HCT116 (cell line): ENCODE measurements around the gene PTPA. TPM values are rescaled to one million over a fixed set of nuclear protein-coding genes. Genes with fewer than 3 reads are reported as not detected.
"Not testable (repeated sequence)": the region's sequence is repeated elsewhere in the genome, so short reads cannot be mapped to it uniquely, and the experiment has no call there.

Experiments used
- ATAC-seq: fragments of 200-7000 bp; cut with Tn5 transposase; 2 replicates; pipeline ENCODE4 v1.9.1; 2020; ENCODE audit warnings: mild to moderate bottlenecking, moderate library complexity
- BruUV-seq: library from RNA; stranded (reverse); fragments of 400-500 nt; replicated peaks from 2 replicates; lab custom pipeline; 2021; lab: Mats Ljungman, UMichigan
- CTCF ChIA-PET: fragments of 300-600 bp; sonication (Branson Sonifier 250); formaldehyde crosslinking; loops from one replicate; lab custom pipeline; 2021; ENCODE audit warnings: antibody characterized with exemption; lab: Charles Lee
- POLR2A ChIA-PET: fragments of 300-600, 350-600 bp; sonication (Branson Sonifier 250); formaldehyde crosslinking; loops from one replicate; lab custom pipeline; 2021; ENCODE audit warnings: antibody characterized with exemption; lab: Charles Lee
- RAD21 ChIA-PET, 2 experiments: fragments of 300-600 bp; sonication (Branson Sonifier 250); formaldehyde crosslinking; loops; one replicate each; lab custom pipeline; 2023; ENCODE audit warnings: low total read pairs in 2 of 2; ENCODE audit not compliant: uncharacterized antibody in 2 of 2, unreplicated experiment in 2 of 2, low non-redundant PET in 1 of 2; lab: Charles Lee
- DNase-seq: peaks from one replicate; pipeline ENCODE4 v3.0.0-alpha.2; 2010; ENCODE audit warnings: low read depth, low spot score
- H2AFZ ChIP-seq: fragments of 200-600 bp; shearing (Covaris generic), sonication (generic); 2 replicates; pipeline ENCODE4 v1.6.1; 2017; ENCODE audit warnings: low read depth, mixed run types, mixed read lengths, antibody characterized with exemption, low read length; ENCODE audit not compliant: poor library complexity, severe bottlenecking
- H3K27ac ChIP-seq: 2 replicates; pipeline ENCODE4 v1.5.1; 2012; ENCODE audit warnings: low read depth, low read length
- H3K27me3 ChIP-seq: fragments of 200-600 bp; sonication (generic); 2 replicates; pipeline ENCODE4 v1.6.1; 2016; ENCODE audit warnings: mixed run types, low read length, mixed read lengths; ENCODE audit not compliant: insufficient read depth
- H3K36me3 ChIP-seq, 2 experiments: fragments of 200-500 bp in 1 of 2; fragments of 200-600 bp in 1 of 2; sonication (Bioruptor generic) in 1 of 2; sonication (generic) in 1 of 2; 2 replicates each; pipeline versions ENCODE4 v1.5.1 to v1.6.1; 2014 to 2016; ENCODE audit warnings: low read length in 2 of 2, inconsistent platforms in 1 of 2, mixed read lengths in 1 of 2, mixed run types in 1 of 2; ENCODE audit not compliant: insufficient read depth in 2 of 2, control insufficient read depth in 1 of 2
- H3K4me1 ChIP-seq, 2 experiments: fragments of 200-600 bp in 1 of 2; sonication (generic) in 1 of 2; 2 replicates each; pipeline versions ENCODE4 v1.5.1 to v1.6.1; 2012 to 2017; ENCODE audit warnings: low read length in 2 of 2, inconsistent platforms in 1 of 2, mild to moderate bottlenecking in 1 of 2, mixed read lengths in 1 of 2, mixed run types in 1 of 2, moderate library complexity in 1 of 2; ENCODE audit not compliant: insufficient read depth in 2 of 2, control insufficient read depth in 1 of 2
- H3K4me2 ChIP-seq: fragments of 200-600 bp; sonication (generic); 2 replicates; pipeline ENCODE4 v1.6.1; 2017; ENCODE audit warnings: mixed run types, low read length, mixed read lengths
- H3K4me3 ChIP-seq, 2 experiments: fragments of 200-600 bp in 1 of 2; sonication (generic) in 1 of 2; replicated peaks in 1 of 2; 2 replicates each; pipeline ENCODE4 v1.5.1; 2011 to 2016; ENCODE audit warnings: low read length in 2 of 2, control low read depth in 1 of 2, low read depth in 1 of 2, mild to moderate bottlenecking in 1 of 2, mixed read lengths in 1 of 2, mixed run types in 1 of 2
- H3K79me2 ChIP-seq: fragments of 200-600 bp; sonication (generic); 2 replicates; pipeline ENCODE4 v1.6.1; 2017; ENCODE audit warnings: mild to moderate bottlenecking, mixed run types, low read length, moderate library complexity, mixed read lengths; ENCODE audit not compliant: insufficient read depth
- H3K9ac ChIP-seq: fragments of 200-600 bp; sonication (generic); 2 replicates; pipeline ENCODE4 v1.6.1; 2016; ENCODE audit warnings: low read length, mixed read lengths
- H3K9me2 ChIP-seq: fragments of 200-600 bp; sonication (generic), shearing (Covaris generic); 2 replicates; pipeline ENCODE4 v1.6.1; 2017; ENCODE audit warnings: mixed run types, mild to moderate bottlenecking, moderate library complexity; ENCODE audit not compliant: insufficient read depth
- H3K9me3 ChIP-seq, 2 experiments: fragments of 200-500 bp in 1 of 2; fragments of 200-600 bp in 1 of 2; sonication (Bioruptor generic) in 1 of 2; sonication (generic) in 1 of 2; 2 replicates each; pipeline ENCODE4 v1.6.1; 2014 to 2017; ENCODE audit warnings: low read length in 2 of 2, mixed read lengths in 2 of 2, inconsistent platforms in 1 of 2, low read depth in 1 of 2, mild to moderate bottlenecking in 1 of 2, mixed run types in 1 of 2, moderate library complexity in 1 of 2; ENCODE audit not compliant: control insufficient read depth in 1 of 2, insufficient read depth in 1 of 2
- H4K20me1 ChIP-seq: fragments of 200-600 bp; sonication (generic), shearing (Covaris generic); 2 replicates; pipeline ENCODE4 v1.6.1; 2017; ENCODE audit warnings: mixed run types, mild to moderate bottlenecking, moderate library complexity; ENCODE audit not compliant: insufficient read depth
- CBX3 ChIP-seq: IDR thresholded peaks from 2 replicates; pipeline ENCODE4 v1.6.1; 2012; ENCODE audit warnings: low read depth
- FOSL1 ChIP-seq: IDR thresholded peaks from 2 replicates; pipeline ENCODE4 v1.6.1; 2012; ENCODE audit warnings: low read depth
- SP1 ChIP-seq: IDR thresholded peaks from 2 replicates; pipeline ENCODE4 v1.6.1; 2012; ENCODE audit warnings: low read depth
- SRF ChIP-seq: IDR thresholded peaks from 2 replicates; pipeline ENCODE4 v1.6.1; 2012; ENCODE audit warnings: low read depth
- intact Hi-C: fragments of 100-400 bp; cut with micrococcal nuclease; formaldehyde crosslinking; loops from 2 replicates; pipeline ENCODE4 v1.10.0; 2022
- total RNA-seq: library from RNA; stranded (reverse); gene quantifications from one replicate; pipeline ENCODE4 v1.2.1, GENCODE V29; 2021; ENCODE audit not compliant: unreplicated experiment
- TF ChIP-seq, protein P1 (sequence below), 3 experiments: fragments of 200-600 bp in 1 of 3; sonication (generic) in 1 of 3; IDR thresholded peaks in 2 of 3; conservative IDR thresholded peaks in 1 of 3; 2 replicates each; pipeline ENCODE4 v1.5.1; 2012 to 2017; ENCODE audit warnings: low read depth in 2 of 3, low read length in 2 of 3, antibody characterized with exemption in 1 of 3, borderline replicate concordance in 1 of 3, control low read depth in 1 of 3, mild to moderate bottlenecking in 1 of 3, mixed read lengths in 1 of 3, mixed run types in 1 of 3, moderate library complexity in 1 of 3; ENCODE audit not compliant: insufficient read depth in 1 of 3
- TF ChIP-seq, protein P2 (sequence below): IDR thresholded peaks from 2 replicates; pipeline ENCODE4 v1.6.1; 2012

PTPA gene
- total RNA-seq, 1 experiment from 2014 or later, result 177 TPM

DNA sequence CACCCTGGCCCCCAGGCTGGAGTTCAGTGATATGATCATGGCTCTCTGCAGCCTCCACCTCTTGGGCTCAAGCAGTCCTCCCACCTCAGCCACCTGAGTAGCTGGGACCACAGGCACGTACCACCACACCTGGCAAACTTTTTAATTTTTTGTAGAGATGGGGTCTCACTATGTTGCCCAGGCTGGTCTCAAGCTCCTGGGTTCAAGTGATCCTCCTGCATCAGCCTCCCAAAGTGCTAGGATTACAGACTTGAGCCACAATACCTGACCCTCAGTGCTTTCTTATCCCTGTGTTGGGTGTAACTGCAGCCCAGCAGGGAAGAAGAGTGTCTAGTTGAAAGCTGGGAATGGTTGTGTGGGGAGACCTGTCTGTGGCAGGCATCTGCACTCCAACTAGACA lies 10.9 kb downstream of the PTPA start (continued):
- TF ChIP-seq, protein P1, sequence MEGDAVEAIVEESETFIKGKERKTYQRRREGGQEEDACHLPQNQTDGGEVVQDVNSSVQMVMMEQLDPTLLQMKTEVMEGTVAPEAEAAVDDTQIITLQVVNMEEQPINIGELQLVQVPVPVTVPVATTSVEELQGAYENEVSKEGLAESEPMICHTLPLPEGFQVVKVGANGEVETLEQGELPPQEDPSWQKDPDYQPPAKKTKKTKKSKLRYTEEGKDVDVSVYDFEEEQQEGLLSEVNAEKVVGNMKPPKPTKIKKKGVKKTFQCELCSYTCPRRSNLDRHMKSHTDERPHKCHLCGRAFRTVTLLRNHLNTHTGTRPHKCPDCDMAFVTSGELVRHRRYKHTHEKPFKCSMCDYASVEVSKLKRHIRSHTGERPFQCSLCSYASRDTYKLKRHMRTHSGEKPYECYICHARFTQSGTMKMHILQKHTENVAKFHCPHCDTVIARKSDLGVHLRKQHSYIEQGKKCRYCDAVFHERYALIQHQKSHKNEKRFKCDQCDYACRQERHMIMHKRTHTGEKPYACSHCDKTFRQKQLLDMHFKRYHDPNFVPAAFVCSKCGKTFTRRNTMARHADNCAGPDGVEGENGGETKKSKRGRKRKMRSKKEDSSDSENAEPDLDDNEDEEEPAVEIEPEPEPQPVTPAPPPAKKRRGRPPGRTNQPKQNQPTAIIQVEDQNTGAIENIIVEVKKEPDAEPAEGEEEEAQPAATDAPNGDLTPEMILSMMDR (IDR thresholded peaks at IDR 0.05 in 2 of 3, conservative IDR thresholded peaks at IDR 0.05 in 1 of 3; ENCODE audit: borderline replicate concordance in 1 of 3, insufficient read depth in 1 of 3, low read depth in 2 of 3, low read length in 2 of 3), result no peak
- TF ChIP-seq SP1 (no peak), CBX3 (no peak), FOSL1 (no peak), SRF (no peak)
- TF ChIP-seq, protein P2, sequence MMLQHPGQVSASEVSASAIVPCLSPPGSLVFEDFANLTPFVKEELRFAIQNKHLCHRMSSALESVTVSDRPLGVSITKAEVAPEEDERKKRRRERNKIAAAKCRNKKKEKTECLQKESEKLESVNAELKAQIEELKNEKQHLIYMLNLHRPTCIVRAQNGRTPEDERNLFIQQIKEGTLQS, result no peak

DNA sequence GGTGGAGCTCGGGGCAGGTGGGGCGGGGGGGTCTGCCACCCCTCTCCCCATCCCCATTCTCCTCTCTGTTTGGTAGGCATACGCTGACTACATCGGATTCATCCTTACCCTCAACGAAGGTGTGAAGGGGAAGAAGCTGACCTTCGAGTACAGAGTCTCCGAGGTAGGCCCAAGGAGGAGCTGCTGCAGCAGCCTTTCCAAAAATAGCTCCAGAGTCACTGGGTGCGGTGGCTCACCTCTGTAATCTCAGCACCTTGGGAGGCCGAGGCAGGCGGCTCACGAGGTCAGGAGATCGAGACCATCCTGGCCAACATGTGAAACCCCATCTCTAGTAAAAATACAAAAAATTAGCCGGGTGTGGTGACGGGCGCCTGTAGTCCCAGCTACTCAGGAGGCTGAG lies 11.8 kb downstream of the PTPA start:
- BruUV-seq, H3K9me3 ChIP-seq, H3K4me2 ChIP-seq, H3K9me2 ChIP-seq, H2AFZ ChIP-seq, RAD21 ChIA-PET, H3K27ac ChIP-seq, H3K27me3 ChIP-seq, ATAC-seq, CTCF ChIA-PET, H3K9ac ChIP-seq, DNase-seq, intact Hi-C loops, H3K4me3 ChIP-seq, H4K20me1 ChIP-seq: not testable (repeated sequence)
- POLR2A ChIA-PET, result interaction anchor here (0.6 kb wide), 1 partner anchor 457 kb away, joined by 3 read pairs; no protein-coding TSS in a partner anchor
- peaks cover 43% of the 10 kb centered on the region for H3K79me2 ChIP-seq
- H3K36me3 ChIP-seq, result peaks cover 8 to 32% of the 10 kb centered on the region in 2 experiments; a peak in 3 of 4 replicates
- H3K4me1 ChIP-seq, result peaks cover 7 to 20% of the 10 kb centered on the region in 2 experiments
